CD4-positive, alpha-beta T cell treated with Interferon alpha-2 for 1 hour (primary cell): Measurements from ENCODE around the gene C1orf116.

Experiments
- DNase-seq, 2 donors: peaks; one replicate each; pipeline ENCODE4 v3.0.0-alpha.2; 2020 to 2022

The C1orf116 gene

DNA sequence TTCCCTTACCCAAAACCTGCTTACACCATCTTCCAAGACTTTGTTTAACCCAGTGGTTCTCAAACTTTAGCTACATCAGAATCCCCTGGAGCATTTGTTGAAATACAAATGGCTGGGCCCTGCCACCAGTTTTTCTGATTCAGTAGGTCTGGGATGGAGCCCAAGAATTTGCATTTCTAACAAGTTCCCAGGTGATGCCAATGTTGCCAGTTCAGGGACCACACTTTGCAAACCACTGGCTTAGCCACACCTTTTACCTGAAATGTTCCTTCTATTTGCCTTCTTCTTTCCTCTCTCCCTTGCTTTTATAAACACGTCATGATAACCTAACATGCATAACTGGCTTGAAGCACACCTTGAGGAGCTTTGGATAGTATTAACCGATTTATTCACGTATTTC lies 46.2 kb downstream of the C1orf116 start:
- DNase-seq = no peak

DNA sequence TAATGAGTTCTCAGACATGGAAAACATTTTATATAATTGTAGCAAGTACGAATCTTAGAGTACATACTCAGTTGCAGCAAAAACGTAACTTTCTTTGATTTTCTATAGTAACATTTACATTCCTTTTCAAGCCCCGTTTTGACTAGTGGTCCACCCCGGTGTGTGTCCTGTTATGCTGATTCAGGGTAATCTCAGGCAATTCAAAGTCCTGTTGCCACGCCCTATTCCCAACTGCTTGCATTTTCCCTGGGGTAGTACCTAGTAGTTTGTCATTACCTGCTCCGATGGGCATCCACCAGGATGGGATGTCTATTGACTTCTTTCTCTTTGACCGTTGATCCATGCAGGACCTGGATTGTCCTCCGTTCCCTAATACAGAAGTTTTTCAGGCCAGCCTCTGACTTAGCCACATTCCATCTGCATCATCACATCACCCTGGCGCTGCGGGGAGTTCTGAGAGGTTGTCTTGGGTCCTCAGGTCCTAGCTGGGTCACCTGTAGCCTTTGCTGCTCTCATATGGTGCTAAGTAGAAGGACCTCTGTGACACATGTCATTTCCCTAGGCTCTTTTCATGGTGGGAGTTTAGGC lies 47.3 kb downstream of the C1orf116 start:
- no peak for DNase-seq

DNA sequence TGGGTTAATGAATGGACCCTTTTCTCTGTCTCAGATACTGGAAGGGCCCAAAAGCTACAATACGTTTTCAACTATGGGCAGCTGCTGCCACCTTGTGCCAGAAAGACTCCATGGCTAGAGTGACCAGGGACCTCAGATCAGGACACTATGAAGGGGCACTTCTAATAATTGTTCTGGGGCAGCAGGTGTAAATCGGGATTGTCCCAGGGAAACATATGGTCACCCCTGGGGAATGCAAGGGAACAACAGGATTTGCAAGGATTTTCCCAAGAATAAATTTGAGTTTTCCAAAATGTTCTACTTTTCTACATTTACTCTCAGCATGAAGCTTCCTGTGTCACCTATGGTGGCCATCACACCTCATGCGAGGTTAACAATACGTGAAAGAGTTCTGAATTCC lies 50.3 kb downstream of the C1orf116 start:
- peak; percentile 62 to 69 for DNase-seq

DNA sequence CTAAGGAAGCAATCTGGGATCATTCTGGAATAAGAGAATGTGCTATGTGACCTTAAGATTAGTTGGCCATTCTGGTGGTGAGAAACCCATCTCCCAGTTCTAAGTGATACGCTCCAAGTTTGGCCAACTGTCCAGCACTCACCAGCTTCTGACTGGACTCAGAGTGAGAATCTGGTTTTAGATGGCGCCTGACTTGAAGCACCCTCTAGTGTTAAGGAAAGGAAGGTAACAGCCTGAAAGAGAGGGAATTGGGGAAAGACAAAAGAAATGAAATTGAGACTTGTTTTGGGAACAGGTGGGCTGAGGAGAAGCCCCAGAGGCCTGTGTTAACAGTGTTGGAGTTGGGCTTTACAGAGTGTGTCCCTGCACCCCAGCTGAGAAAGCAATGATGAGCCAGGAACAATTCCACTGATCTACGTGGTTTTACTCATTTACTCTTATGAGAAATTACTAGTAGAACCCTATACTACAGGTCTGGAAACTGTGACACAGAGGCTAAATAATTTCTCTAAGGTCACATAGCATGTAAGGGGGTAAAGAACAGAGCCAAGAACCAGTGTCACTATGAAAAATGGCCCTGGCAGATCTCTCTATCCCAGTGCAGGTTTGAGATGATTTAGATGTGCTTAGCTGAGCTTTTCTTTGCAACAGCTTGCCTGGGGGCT lies 53.0 kb downstream of the C1orf116 start:
- no peak for DNase-seq

DNA sequence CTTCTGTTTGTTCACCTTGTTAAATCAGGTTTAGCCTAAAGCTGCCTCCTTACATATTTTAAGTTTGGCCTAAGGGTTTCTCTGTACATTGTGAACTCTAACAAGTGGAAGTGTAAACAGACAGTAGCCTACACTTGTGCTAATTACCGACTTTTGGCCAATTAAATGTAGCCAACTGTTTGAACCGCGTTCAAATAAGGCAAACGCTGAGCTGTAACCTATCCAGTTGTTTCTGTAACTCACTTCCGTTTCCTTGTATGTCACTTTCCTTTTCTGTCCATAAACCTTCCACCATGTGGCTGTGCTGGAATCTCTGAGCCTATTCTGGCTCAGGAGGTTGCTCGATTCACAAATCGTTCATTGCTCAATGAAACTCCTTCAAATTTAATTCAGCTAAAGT lies 54.3 kb downstream of the C1orf116 start:
- no peak for DNase-seq

DNA sequence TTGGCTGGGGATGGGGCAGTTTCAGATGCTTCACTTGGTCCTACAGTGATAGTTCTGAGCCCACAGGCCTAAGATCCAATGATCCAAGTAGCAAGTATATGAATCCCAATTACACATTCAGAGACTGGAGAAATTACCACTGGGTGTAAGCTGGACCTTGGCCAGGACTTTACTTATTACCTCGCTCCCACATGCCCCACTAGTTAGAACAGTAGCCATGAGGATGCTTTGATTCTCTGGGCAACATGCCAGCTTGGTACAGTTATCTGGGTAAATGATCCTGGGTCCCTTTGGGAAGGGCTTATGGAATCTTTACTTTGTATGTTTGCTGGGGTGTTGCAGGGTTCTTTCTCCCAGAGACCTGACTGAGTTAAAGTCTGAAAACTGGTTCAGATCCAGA lies 57.2 kb downstream of the C1orf116 start:
- DNase-seq = no peak

DNA sequence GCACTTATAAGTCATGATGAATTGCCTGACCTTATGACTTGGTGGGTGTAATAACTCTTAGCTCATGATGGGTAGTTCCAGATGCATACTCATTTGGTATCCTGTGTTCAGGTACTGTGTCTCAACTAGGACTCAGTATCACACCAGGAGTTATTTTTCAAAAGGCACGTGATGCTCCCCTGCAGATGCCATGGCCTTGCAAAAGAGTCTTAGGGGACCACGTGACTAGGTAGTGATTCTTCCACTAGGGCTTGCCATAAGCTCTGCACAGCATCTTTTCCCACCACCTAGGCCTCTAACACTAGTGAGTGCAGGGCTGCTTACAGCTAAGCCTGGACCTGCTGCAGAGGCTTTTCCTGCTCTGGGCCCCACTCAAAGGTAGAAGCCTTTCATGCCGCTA lies 58.4 kb downstream of the C1orf116 start:
- no peak for DNase-seq

DNA sequence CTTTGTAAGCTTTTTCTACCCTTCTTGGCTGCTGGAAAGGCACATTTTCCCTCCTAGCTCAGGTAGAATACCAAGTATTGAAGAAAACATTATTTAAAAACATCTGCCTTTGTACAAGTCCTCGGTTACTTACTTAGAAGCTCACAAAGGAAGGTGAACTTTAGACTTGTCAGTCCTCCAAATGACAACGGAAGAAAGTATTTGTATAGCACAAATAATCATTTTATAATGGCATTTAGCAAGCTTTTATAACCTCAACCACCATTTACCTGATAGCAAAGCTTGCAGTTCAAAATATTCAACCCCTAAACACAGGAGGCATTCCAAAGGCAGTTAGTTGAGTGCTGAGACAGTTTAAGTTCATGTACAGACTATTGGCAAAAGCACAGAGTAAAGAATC lies 59.8 kb downstream of the C1orf116 start:
- no peak for DNase-seq

DNA sequence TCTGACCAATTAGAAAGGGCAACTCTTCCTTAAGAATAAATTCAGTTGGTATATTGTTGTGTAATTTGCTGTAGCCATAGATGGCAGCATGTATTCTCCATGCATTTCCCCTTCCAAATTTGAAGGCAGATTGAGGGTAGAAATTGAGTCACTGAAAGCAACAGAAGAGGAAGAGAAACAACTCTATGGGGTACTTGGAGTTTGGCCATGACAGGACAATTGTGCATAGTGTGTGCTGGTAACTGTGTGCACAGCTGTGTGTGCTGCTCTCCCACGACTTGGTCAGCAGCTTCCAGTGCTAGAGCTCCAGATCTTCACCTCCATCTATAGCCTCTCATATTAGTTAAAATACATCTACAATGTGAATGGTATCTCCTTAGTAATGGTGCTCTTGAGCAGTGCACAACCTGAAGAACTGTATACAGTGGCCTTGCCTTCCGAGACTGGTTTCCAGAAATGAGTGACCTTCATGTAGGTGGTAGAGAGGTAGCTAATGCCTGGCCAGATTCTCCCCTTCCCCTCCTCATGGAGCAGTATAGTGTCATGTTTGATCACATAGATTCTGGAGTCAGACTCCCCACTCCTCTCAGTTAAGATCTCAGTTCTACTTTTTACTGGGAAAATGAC lies 61.4 kb downstream of the C1orf116 start:
- no peak for DNase-seq

DNA sequence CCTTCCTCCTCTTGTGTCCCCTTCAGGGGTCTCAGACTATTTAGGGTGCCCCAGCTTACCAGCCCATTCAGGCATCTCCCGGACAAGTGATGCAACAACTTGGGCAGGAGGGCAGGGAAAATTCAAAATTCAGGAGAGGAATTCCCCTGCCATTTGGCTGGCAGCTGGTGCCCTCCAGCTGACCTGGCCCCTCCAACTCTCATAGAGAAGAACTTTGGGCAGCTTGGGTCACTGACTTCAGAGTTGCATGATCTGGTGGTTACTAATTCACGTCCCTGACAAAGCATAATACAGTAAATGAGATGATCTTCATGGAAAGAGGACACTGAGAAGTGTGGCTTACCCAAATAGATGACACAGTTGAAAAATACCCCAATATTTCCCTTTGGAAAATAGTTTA lies 62.1 kb downstream of the C1orf116 start, which contains the start of gene FCAMR:
Gene FCAMR, minus strand, starts transcription at position 15 of the 400 bp plus-strand sequence. CDS start 335 bp downstream, outside the sequence.
- DNase-seq = no peak

DNA sequence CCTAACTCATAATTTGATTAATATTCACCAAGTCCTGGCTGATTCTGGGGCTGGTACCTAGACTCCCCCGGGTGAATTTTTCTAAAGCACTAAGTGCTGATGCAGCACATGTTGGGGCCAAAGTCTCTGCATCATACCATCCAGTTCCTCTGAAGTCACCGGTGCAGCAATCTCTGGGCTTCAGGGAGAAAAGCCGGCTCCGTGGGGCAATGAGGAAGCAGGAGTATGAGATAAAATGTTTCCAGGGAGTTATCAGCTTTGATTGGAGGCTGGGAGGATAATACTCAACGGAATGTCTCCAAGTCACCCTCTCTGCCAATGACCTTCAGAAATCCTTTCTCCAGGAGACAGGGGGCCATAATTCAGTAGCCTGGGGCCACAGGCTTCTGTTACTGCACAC lies 63.5 kb downstream of the C1orf116 start:
- no peak for DNase-seq
